ENCODE data around the gene DOCK1.

Gene DOCK1

GRCh38 chr10:127376071-127376470, 470.8 kb downstream of the DOCK1 start:
- H3K4me3 ChIP-seq (ENCODE audit: low read length) = no peak overlapping the region
- no peaks in the 10 kb centered on the region for H3K4me1 ChIP-seq (ENCODE audit: control insufficient read depth, low read depth, low read length)
- H3K27me3 ChIP-seq (ENCODE audit: control insufficient read depth, insufficient read depth, low read length) = no peaks in the 10 kb centered on the region
- H3K9ac ChIP-seq (ENCODE audit: low read length) = no peak overlapping the region
- H3K27ac ChIP-seq (ENCODE audit: low read length) = no peak overlapping the region
- peaks cover 10% of the 10 kb centered on the region for H3K36me3 ChIP-seq (ENCODE audit: control insufficient read depth, low read depth, low read length)
- no peaks in the 10 kb centered on the region for H3K9me3 ChIP-seq (ENCODE audit: control insufficient read depth, low read depth, low read length)

GRCh38 chr10:127378628-127379027, 473.4 kb downstream of the DOCK1 start:
- no peak overlapping the region for H3K9ac ChIP-seq (ENCODE audit: low read length)
- H3K4me3 ChIP-seq (ENCODE audit: low read length) = no peak overlapping the region
- H3K27ac ChIP-seq (ENCODE audit: low read length) = no peak overlapping the region
- no peaks in the 10 kb centered on the region for H3K27me3 ChIP-seq (ENCODE audit: control insufficient read depth, insufficient read depth, low read length)
- H3K36me3 ChIP-seq (ENCODE audit: control insufficient read depth, low read depth, low read length) = peaks cover 15% of the 10 kb centered on the region
- no peaks in the 10 kb centered on the region for H3K9me3 ChIP-seq (ENCODE audit: control insufficient read depth, low read depth, low read length)
- H3K4me1 ChIP-seq (ENCODE audit: control insufficient read depth, low read depth, low read length) = no peaks in the 10 kb centered on the region

- peaks cover 6% of the 10 kb centered on the region for H3K36me3 ChIP-seq (ENCODE audit: control insufficient read depth, low read depth, low read length)
- H3K4me1 ChIP-seq (ENCODE audit: control insufficient read depth, low read depth, low read length) = peaks cover 8% of the 10 kb centered on the region
- no peak overlapping the region for H3K9ac ChIP-seq (ENCODE audit: low read length)
- no peaks in the 10 kb centered on the region for H3K27me3 ChIP-seq (ENCODE audit: control insufficient read depth, insufficient read depth, low read length)
- no peak overlapping the region for H3K27ac ChIP-seq (ENCODE audit: low read length)
- no peaks in the 10 kb centered on the region for H3K9me3 ChIP-seq (ENCODE audit: control insufficient read depth, low read depth, low read length)
- no peak overlapping the region for H3K4me3 ChIP-seq (ENCODE audit: low read length)
Measured at GRCh38 chr10:127384532-127384931, 479.3 kb downstream of the DOCK1 start.

DNA sequence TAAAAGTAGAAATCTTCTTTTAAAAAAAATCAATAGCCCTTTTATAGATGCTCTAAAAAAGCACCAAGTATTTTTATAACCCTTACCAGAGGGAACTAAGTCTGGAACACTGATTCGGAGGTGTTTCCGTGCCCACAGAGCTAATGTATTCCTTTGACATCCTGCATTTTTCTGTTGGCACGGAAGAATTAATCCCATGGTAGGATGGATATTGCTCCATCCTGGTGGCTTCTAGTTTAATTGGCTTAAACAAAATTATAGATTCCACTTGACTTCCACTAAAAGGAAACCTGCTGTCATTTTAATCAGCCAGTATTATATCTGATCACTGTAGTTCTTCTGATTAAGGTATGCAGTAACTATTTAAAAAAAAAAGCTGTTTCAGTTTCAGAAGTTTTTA, 479.8 kb downstream of the DOCK1 start:
- Histone ChIP-seq H3K4me3 (ENCODE audit: low read length) (no peak overlapping the region), H3K27me3 (ENCODE audit: control insufficient read depth, insufficient read depth, low read length) (no peaks in the 10 kb centered on the region), H3K9ac (ENCODE audit: low read length) (no peak overlapping the region), H3K9me3 (ENCODE audit: control insufficient read depth, low read depth, low read length) (no peaks in the 10 kb centered on the region), H3K27ac (ENCODE audit: low read length) (no peak overlapping the region), H3K4me1 (ENCODE audit: control insufficient read depth, low read depth, low read length) (peaks cover 8% of the 10 kb centered on the region), H3K36me3 (ENCODE audit: control insufficient read depth, low read depth, low read length) (peaks cover 6% of the 10 kb centered on the region)

- Histone ChIP-seq H3K9me3 (ENCODE audit: control insufficient read depth, low read depth, low read length) (no peaks in the 10 kb centered on the region), H3K4me1 (ENCODE audit: control insufficient read depth, low read depth, low read length) (peaks cover 8% of the 10 kb centered on the region), H3K4me3 (ENCODE audit: low read length) (no peak overlapping the region), H3K36me3 (ENCODE audit: control insufficient read depth, low read depth, low read length) (peaks cover 1% of the 10 kb centered on the region), H3K27me3 (ENCODE audit: control insufficient read depth, insufficient read depth, low read length) (no peaks in the 10 kb centered on the region), H3K9ac (ENCODE audit: low read length) (no peak overlapping the region), H3K27ac (ENCODE audit: low read length) (no peak overlapping the region)
Measured at GRCh38 chr10:127386606-127387327, 481.5 kb downstream of the DOCK1 start.

- Histone ChIP-seq H3K4me3 (ENCODE audit: low read length) (no peak overlapping the region), H3K9ac (ENCODE audit: low read length) (no peak overlapping the region), H3K27ac (ENCODE audit: low read length) (no peak overlapping the region), H3K27me3 (ENCODE audit: control insufficient read depth, insufficient read depth, low read length) (no peaks in the 10 kb centered on the region), H3K4me1 (ENCODE audit: control insufficient read depth, low read depth, low read length) (peaks cover 10% of the 10 kb centered on the region), H3K9me3 (ENCODE audit: control insufficient read depth, low read depth, low read length) (no peaks in the 10 kb centered on the region), H3K36me3 (ENCODE audit: control insufficient read depth, low read depth, low read length) (no peaks in the 10 kb centered on the region)
Measured at GRCh38 chr10:127391875-127392274, 486.6 kb downstream of the DOCK1 start.

DNA sequence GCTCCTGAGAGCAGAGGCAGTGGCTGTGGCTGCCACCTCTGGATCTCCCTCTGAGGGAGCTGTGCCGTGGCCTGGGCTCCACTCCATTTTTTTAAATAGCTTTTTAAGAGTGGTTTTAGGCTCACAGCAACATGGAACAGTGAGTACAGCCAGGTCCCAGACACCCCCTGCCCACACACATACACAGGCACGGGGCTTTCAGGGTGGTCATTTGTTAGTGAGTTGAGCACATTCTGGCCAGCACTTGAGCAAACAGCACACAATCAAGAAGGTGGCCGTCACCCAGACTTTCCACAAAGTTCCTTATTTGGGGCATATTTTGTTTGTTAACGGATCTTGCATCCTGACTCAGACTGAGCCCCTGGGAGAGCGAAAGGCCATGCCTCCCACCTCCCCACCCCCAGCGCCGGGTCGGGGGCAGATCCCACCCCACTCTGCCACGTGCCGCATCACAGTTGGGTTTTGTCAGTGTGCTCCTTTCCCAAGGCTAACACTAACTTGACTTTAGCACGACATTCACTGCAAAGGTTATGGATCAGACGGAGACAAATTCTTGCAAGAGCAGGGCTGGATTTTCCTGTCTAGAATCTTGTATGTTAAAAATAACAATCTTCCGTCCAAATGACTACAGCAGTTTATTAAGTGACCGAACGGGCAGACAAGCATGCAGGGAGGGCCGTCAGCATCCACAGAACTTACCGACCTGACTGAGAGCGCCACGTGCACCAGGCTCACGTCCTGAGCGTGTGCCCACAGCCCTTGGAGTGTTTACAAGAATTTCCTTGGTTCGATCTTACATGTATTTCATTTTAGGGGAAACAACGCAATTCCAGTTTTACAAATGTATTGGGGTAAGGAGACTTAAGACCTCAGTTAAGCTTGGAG, 487.4 kb downstream of the DOCK1 start:
- Histone ChIP-seq H3K4me3 (ENCODE audit: low read length) (no peak overlapping the region), H3K27ac (ENCODE audit: low read length) (no peak overlapping the region), H3K36me3 (ENCODE audit: control insufficient read depth, low read depth, low read length) (no peaks in the 10 kb centered on the region), H3K9me3 (ENCODE audit: control insufficient read depth, low read depth, low read length) (no peaks in the 10 kb centered on the region), H3K9ac (ENCODE audit: low read length) (no peak overlapping the region), H3K27me3 (ENCODE audit: control insufficient read depth, insufficient read depth, low read length) (no peaks in the 10 kb centered on the region), H3K4me1 (ENCODE audit: control insufficient read depth, low read depth, low read length) (peaks cover 4% of the 10 kb centered on the region)

DNA sequence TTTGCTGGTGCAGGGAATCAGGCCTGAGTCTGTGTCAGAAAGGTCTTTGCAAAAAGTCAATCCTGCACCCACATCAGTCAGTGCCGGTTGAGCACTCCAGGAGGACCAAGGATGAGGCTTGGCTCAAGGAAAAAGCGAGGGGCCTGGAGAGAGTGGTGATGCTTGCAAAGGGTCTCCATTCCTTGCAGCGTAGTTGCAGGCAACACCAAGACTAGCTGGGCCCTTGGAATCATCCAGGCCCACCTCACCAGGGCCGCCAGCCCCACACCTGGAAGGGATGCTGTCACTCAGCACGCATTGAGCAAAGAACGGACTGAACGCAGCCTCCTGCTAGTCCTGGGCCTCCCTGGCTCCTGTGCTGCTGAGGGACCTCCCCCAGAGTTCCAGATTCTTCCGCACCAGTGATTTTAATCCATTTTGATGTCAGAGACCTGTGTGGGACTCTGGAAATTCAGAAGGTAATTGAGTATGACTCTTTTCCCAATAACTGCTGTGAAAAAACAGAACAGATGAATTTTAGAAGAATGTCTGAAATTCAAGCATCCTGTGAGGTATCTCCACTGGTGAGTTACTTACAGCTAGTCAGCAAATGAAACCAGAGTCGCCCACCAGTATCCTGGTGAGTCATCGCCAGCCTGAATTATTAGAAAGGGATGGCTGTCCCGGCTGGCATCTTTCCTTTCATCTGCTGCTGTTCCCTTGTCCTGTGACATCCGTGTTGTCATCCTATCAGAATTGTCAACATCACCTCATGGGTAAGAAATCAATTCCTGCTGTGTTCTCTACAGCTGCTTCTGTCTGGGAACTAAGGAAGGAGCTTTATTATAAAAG, 493.1 kb downstream of the DOCK1 start:
- Histone ChIP-seq H3K27me3 (ENCODE audit: control insufficient read depth, insufficient read depth, low read length) (no peaks in the 10 kb centered on the region), H3K27ac (ENCODE audit: low read length) (no peak overlapping the region), H3K4me3 (ENCODE audit: low read length) (no peak overlapping the region), H3K9me3 (ENCODE audit: control insufficient read depth, low read depth, low read length) (no peaks in the 10 kb centered on the region), H3K4me1 (ENCODE audit: control insufficient read depth, low read depth, low read length) (peaks cover 2% of the 10 kb centered on the region), H3K36me3 (ENCODE audit: control insufficient read depth, low read depth, low read length) (no peaks in the 10 kb centered on the region), H3K9ac (ENCODE audit: low read length) (no peak overlapping the region)

DNA sequence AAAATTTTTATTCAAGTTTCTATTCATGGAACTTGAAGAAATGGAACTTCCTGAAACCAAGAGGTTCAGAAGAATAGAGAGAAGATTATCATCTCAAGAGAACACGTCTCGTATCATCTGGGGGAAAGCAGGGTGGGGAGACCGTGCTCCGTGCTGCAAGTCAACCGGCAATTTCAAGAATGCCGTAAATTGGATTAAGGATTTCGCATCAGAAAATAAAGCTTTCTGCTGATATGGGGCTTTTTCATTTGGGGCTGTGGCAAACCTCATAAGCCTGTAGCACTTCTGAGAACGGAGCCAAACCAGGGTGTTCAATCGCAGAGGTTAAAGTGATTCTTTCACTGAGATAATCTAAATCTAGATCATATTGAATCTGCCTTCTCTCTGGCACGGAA, 493.7 kb downstream of the DOCK1 start:
- Histone ChIP-seq H3K27ac (ENCODE audit: low read length) (no peak overlapping the region), H3K4me1 (ENCODE audit: control insufficient read depth, low read depth, low read length) (no peaks in the 10 kb centered on the region), H3K36me3 (ENCODE audit: control insufficient read depth, low read depth, low read length) (no peaks in the 10 kb centered on the region)

GRCh38 chr10:127399668-127400067, 494.4 kb downstream of the DOCK1 start:
- Histone ChIP-seq H3K4me3 (ENCODE audit: low read length) (no peak overlapping the region), H3K9ac (ENCODE audit: low read length) (no peak overlapping the region), H3K27me3 (ENCODE audit: control insufficient read depth, insufficient read depth, low read length) (no peaks in the 10 kb centered on the region), H3K4me1 (ENCODE audit: control insufficient read depth, low read depth, low read length) (no peaks in the 10 kb centered on the region), H3K36me3 (ENCODE audit: control insufficient read depth, low read depth, low read length) (no peaks in the 10 kb centered on the region), H3K9me3 (ENCODE audit: control insufficient read depth, low read depth, low read length) (no peaks in the 10 kb centered on the region), H3K27ac (ENCODE audit: low read length) (no peak overlapping the region)

More for the DNA sequence above, 493.7 kb downstream of the DOCK1 start:
- H3K9me3 ChIP-seq (ENCODE audit: control insufficient read depth, low read depth, low read length) = no peaks in the 10 kb centered on the region
- H3K27me3 ChIP-seq (ENCODE audit: control insufficient read depth, insufficient read depth, low read length) = no peaks in the 10 kb centered on the region
- no peak overlapping the region for H3K4me3 ChIP-seq (ENCODE audit: low read length)
- no peak overlapping the region for H3K9ac ChIP-seq (ENCODE audit: low read length)

GRCh38 chr10:127400216-127400615, 495.0 kb downstream of the DOCK1 start:
- no peak overlapping the region for H3K27ac ChIP-seq (ENCODE audit: low read length)
- no peaks in the 10 kb centered on the region for H3K36me3 ChIP-seq (ENCODE audit: control insufficient read depth, low read depth, low read length)
- H3K9me3 ChIP-seq (ENCODE audit: control insufficient read depth, low read depth, low read length) = no peaks in the 10 kb centered on the region

More at GRCh38 chr10:127400216-127400615, 495.0 kb downstream of the DOCK1 start:
- no peak overlapping the region for H3K9ac ChIP-seq (ENCODE audit: low read length)
- H3K27me3 ChIP-seq (ENCODE audit: control insufficient read depth, insufficient read depth, low read length) = no peaks in the 10 kb centered on the region
- no peaks in the 10 kb centered on the region for H3K4me1 ChIP-seq (ENCODE audit: control insufficient read depth, low read depth, low read length)
- H3K4me3 ChIP-seq (ENCODE audit: low read length) = no peak overlapping the region
